NCI-H82 (cell line): ENCODE data around the gene FBXO38.
A peak's percentile ranks its signal among the peaks of the same experiment; 100 is the strongest.

ENCODE experiments used
- DNase-seq: peaks from one replicate; lab custom pipeline; 2025; lab: John Stamatoyannopoulos, UW

FBXO38 gene

GRCh38 chr5:148386041-148386440 lies 2.3 kb downstream of the FBXO38 start:
- no peak for DNase-seq

DNA sequence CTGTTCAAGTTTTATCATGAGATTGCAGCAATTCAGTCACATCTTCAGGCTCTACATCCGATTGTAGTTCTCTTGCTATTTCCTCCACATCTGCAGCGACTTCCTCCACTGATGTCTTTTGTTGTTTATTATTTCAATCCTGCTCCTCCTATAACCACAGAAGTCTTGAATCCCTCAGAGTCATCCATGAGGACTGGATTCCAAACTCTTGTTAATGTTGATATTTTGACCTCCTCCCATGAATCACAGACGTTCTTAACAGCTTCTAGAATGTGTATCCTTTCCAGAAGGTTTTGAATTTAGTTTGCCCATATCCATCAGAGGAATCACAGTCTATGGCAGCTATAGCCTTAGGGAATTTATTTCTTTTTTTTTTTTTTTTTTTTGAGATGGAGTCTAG lies 3.6 kb downstream of the FBXO38 start:
- DNase-seq = no peak

- no peak for DNase-seq
These were observed 4.9 kb downstream of the FBXO38 start for GRCh38 chr5:148388696-148389095.

- DNase-seq = peak; percentile 73
These were observed 7.2 kb downstream of the FBXO38 start for GRCh38 chr5:148390914-148391313.

DNA sequence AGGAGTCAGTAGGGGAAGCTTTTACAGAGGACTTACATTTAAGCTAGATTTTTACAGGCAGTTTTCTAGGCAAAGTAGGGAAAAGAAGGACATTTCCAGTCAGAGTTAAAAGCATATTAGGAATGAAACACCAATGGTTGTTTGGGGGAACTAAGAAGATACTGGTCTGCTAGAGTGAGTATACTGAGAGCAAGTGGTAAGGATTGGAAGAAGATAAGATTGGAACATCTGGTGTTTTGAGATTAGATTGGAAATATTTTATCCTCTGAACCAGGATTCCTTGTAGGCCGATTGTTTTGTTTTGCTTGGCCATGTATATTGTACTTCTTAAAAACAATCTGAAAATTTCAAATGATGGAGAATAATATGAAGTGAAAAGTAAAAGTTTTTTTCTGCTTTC lies 7.7 kb downstream of the FBXO38 start:
- peak; percentile 65 for DNase-seq

DNA sequence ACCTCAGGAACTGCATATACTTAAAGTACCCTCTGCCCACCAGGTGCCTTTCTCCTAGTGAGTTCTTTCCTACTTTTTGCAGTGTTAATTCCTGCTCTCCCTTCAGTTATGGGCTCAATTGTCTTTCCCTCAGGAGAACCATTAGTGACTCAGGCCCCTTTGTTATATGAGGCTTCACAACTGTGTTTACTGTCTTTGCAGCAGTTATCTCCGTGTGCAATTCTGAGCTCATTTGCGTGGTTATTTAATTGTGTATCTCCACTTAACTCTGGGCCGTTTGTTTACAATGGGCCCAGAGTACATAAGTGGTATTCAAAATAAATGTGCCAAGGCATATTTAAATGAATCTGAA lies 9.6 kb downstream of the FBXO38 start:
- DNase-seq = peak; percentile 2

DNA sequence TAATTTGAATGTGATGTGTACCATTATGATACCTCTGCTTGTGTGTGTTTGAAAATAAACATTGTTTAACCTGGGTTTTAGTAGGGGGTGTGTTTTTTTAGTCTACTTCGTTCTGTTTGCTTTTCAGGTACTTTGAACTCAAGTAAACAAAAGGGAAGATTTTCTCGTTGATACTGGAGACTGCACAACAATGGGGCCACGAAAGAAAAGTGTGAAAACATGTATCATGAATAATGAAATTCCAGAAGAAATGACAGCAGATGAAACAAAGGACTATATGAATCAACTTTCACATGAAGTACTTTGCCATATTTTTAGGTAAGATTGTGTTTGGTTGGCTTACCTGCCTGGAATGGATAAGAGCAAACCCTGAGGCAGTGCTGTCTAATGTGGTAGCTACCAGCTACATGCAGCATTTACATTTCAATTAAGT lies 10.8 kb downstream of the FBXO38 start:
- DNase-seq = no peak

DNA sequence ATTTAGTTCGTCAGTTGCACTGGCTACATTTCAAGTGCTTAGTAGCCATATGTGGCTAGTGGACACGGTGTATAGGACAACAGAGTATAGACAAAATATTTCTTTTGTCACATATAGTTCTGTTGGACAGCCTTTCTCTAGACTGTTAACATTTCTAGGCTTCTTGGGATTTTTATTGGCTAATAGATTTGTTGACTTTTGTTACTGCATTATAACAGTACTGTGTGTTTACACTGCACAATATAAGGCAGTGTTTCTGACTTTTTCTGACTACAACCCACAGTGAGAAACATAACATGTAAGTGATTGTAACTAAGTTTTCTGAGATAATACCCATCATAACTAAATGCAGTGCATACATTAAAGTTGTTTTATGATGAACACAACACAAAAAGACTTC lies 11.3 kb downstream of the FBXO38 start:
- no peak for DNase-seq

- peak; percentile 81 for DNase-seq
These were observed 14.3 kb downstream of the FBXO38 start for GRCh38 chr5:148397968-148398595.

- DNase-seq = no peak
These were observed 15.0 kb downstream of the FBXO38 start for GRCh38 chr5:148398698-148399121.

DNA sequence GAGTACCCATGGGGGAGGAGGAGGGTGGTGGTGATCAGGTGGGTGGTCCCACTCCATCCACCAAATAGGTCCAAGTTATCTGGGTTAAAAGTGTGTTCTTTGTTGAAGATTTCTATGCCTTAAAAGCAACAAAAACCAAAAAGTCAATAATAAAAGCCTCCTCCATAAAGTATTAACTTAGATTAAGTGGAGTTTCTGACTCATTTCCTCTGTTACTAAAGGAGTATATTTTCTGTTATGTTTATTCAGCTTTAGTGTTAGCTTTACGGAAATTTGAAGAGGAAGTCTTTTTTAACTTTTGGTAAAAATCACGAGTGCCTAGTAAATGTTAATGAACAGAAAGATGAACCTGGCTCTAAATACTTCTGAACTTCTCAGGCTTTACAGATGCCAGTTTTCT lies 17.8 kb downstream of the FBXO38 start:
- no peak for DNase-seq

DNA sequence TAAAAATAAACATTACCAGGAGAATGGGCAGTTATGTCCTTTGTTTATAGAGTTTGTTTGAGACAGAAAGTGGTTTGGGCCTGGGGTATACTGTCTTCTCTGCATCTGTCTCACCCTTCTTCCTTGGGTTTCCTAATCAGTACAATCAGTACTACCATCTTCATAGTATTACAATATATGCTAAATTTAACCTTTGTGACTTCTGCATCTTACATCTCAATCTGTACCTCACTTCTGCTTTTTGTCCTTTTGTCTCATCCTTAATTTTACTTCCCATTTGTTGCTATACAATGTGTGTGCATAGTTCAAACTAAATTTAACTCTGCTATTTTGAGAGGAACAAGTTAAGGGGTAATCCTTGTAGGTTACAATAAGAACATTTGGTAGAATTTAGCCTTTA lies 19.6 kb downstream of the FBXO38 start:
- DNase-seq = no peak

GRCh38 chr5:148406406-148406805 lies 22.6 kb downstream of the FBXO38 start:
- no peak for DNase-seq

DNA sequence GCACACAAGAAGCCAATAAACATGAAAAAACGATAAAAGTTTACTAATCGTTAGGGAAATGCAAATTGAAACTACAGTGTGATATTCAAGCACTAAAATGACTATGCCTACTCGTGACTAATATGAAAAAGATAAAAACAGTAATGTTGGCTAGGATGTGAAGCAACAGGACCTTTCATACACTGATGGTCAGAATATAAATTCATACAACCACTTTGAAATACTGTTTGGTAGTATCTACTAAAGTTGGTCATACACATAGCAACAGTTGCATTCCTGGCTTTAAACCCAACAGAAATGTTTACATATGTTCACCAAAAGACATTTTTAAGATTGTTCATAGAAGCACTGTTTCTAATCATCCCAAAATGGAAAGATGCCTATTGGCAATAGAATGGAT lies 24.3 kb downstream of the FBXO38 start:
- no peak for DNase-seq

- DNase-seq = no peak
These were observed 28.4 kb downstream of the FBXO38 start for GRCh38 chr5:148412124-148412523.

GRCh38 chr5:148414833-148415232 lies 31.1 kb downstream of the FBXO38 start:
- DNase-seq = no peak

GRCh38 chr5:148416416-148416815 lies 32.7 kb downstream of the FBXO38 start:
- DNase-seq = no peak

DNA sequence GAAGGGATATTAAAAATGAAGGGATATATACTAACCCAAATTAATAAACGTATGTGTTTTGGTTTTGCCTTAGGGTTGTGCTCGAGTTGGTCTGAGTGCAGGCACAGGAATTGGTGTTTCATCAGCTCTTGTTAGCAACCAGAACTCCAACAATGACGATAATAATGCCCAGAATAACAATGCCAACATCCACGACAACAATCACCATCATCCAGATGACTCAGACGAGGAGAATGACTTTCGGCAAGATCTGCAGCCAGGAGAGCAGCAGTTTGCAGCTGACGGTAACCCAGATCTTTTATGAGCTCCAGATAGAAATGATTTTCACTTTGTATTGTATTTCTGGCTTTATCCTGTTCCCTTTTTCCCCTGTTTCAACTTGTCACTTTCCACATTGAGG lies 33.2 kb downstream of the FBXO38 start:
- DNase-seq = no peak

- DNase-seq = no peak
These were observed 34.8 kb downstream of the FBXO38 start for GRCh38 chr5:148418511-148418910.

GRCh38 chr5:148421661-148422060 lies 37.9 kb downstream of the FBXO38 start:
- DNase-seq = no peak

DNA sequence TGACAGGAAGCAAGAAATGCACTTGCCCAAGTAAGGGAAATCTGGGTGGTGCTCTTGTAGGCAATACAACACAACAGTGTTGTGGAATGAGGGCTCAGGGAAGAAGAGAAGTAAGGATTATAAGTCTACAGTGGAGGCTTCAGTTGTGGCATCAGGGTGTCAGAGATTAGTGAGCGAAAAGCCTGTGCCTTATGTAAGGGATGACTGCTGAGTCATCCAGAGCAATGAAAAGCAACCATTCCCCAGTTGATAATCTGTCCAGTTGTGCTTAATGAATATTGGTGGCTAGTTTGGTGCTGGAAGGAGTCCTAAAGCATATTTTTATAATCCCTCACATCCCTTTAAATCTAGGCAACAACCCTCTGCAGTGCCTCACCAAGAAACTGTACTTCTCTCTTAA lies 42.0 kb downstream of the FBXO38 start:
- peak; percentile 62 for DNase-seq

DNA sequence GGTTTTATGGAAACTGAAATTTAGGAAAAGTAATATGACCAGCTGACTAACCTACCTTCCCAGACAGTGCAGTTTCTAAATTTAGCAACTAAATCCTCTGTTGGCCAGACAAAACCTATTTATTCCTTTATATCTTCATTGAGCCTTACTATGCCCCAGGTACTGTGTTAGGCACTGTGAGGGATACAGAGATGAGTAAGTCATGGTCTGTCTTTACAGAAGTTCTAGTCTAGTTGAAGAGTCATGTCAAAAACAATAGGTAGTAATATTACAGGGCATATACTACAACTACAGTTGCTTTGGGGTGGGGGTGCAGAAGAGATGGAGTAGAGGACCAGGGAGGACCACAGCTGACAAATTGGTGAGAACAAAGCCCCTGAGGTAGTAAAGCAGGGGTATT lies 42.8 kb downstream of the FBXO38 start:
- DNase-seq = no peak

DNA sequence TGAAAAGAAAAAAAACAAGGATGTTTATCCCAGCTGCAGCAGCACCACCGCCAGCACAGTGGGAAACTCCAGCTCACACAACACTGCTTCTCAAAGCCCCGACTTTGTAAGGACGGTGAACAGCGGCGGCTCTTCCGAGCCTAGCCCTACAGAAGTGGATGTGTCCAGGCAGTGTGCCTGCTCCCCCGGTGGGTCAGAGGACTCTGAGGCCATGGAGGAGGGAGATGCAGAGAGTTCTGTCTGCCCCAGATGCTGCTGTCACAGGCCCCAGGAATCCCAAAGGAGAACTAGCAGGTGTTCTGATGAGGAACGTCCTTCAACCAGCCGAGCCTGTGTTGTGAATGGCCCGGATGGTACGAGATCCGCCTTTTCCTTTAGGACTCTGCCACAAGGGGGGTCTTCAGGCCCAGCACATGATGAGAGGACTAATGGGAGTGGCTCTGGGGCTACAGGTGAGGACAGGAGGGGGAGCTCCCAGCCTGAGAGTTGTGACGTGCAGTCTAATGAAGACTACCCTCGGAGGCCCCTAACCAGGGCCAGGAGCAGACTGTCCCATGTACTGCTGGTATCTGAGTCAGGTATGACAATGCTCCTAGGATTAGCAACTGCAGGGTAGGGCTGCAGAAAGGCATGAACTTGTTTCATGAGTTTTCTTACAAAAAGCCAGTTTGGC lies 43.7 kb downstream of the FBXO38 start:
- no peak for DNase-seq

DNA sequence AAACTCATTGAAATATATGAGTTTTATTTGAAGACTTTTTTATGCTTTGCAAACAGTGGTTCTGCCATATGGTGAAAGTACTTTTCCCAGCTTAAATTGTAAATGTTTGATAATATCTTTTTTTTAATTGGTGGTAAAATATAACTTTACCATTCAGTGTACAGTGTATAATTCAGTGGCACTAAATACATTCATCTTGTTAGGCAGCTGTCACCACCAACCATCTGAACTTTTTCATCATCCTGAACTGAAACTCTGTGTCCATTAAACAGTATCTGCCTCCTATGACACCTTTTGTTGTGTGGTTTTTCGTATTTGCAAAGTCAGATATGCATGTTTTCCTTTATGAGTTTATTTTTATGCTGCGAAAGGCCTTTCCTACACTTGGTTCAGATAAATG lies 45.1 kb downstream of the FBXO38 start:
- no peak for DNase-seq
